D721Med (cell line): ENCODE results near the gene RPL18.

ENCODE experiments used
- DNase-seq: peaks from one replicate; pipeline ENCODE4 v3.0.0; 2011; ENCODE audit warnings: low spot score; ENCODE audit not compliant: insufficient read length
- FAIRE-seq: peaks from 2 replicates; lab custom pipeline; 2011; peaks lifted over from hg19 to GRCh38; lab: Jason Lieb, UNC
- TF ChIP-seq, protein P1 (sequence below): IDR thresholded peaks from 2 replicates; pipeline ENCODE4 v1.5.1; 2012; ENCODE audit warnings: mild to moderate bottlenecking, control low read depth; ENCODE audit not compliant: insufficient read depth; ENCODE audit errors: missing control alignments

The RPL18 gene

GRCh38 chr19:48618916-48619691 lies at the start of gene RPL18, which contains the start of gene SPHK2:
TSS of gene RPL18 (minus strand) at chr19:48619178. CDS start at chr19:48619143, 35 bp downstream.
TSS of gene SPHK2 (plus strand) at chr19:48619506. CDS start at chr19:48620515, 1,009 bp downstream.
- DNase-seq (peak; percentile 98), FAIRE-seq (no peak)
- TF ChIP-seq, protein P1, sequence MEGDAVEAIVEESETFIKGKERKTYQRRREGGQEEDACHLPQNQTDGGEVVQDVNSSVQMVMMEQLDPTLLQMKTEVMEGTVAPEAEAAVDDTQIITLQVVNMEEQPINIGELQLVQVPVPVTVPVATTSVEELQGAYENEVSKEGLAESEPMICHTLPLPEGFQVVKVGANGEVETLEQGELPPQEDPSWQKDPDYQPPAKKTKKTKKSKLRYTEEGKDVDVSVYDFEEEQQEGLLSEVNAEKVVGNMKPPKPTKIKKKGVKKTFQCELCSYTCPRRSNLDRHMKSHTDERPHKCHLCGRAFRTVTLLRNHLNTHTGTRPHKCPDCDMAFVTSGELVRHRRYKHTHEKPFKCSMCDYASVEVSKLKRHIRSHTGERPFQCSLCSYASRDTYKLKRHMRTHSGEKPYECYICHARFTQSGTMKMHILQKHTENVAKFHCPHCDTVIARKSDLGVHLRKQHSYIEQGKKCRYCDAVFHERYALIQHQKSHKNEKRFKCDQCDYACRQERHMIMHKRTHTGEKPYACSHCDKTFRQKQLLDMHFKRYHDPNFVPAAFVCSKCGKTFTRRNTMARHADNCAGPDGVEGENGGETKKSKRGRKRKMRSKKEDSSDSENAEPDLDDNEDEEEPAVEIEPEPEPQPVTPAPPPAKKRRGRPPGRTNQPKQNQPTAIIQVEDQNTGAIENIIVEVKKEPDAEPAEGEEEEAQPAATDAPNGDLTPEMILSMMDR, result no peak

DNA sequence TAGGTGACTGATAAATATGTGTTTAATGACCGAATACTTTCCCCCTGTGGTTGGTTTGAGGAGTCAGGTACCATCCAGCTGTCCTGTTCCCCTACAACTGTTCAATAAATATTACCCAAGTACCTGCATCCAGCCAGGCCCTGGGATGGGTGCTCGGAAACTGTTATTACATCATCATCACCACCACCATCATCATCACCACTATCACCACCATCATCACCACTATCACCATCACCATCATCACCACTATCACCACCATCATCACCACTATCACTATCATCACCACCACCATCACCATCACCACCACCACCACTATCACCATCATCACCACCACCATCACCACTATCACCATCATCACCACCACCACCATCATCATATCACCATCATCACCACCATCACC lies 49.8 kb upstream of the RPL18 start:
- TF ChIP-seq, protein P1, result no peak
- DNase-seq, result no peak
- FAIRE-seq, result no peak

DNA sequence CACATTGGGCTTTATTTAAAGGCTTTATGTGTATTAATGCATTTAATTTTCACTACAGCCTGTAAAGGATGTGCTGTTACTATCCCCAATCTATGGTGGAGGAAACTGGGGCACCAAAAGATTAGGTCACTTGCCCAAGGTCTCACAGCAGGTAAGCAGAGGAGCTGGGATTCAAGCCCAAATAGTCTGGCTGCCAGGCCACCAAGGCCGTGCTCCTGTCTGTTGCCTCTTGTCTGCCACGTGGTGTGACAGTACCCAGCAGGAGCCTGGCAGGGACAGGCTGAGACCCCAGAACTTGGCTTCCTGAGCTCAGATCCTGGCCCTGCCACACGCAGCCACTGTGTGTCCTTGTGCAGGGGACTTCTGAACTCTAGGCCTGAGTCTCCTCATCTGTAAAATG lies 49.4 kb upstream of the RPL18 start:
- TF ChIP-seq, protein P1, result no peak
- DNase-seq (no peak), FAIRE-seq (no peak)

GRCh38 chr19:48665786-48666185 lies 46.8 kb upstream of the RPL18 start:
- DNase-seq (no peak), FAIRE-seq (no peak)
- TF ChIP-seq, protein P1, result no peak

DNA sequence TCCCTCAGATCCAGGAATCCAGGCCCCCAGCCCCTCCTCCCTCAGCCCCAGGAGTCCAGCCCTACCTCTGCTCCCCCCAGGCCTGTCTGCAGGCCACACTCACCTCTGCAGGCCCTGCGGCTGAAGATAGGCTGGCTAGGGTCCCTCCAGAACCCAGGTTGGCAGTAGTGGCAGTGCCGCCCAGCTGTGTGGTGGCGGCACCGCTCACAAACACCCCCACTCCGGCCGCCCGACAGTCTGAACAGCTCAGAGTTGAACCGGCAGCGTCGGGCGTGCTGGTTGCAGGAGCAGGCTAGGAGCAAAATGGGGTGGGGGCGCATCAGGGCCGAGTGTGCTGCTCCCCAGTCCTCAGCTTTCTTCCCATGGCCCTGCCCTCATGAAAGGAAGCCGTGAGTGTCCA lies 45.5 kb upstream of the RPL18 start:
- FAIRE-seq, result no peak
- DNase-seq, result no peak
- TF ChIP-seq, protein P1, result no peak

DNA sequence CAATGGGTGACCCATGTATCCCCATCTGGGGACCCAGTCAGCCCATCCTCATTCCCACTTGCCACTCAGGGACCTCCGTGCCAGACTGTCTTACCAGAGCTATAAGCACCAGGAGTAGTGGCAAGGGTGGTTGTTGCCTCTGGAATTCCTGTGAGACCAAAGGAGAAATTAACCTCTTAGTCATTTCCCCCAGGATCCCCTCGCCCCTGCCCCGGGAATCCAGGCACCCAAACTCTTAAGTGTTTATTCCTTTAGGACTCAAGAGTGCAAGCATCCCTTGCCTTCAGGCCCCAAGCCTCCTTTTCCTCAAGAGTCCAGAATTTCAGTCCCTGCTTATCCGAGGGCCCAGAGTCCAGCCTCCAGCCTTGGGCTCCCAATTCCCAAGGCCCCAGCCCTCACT lies 44.7 kb upstream of the RPL18 start:
- DNase-seq (no peak), FAIRE-seq (no peak)
- TF ChIP-seq, protein P1, result no peak

DNA sequence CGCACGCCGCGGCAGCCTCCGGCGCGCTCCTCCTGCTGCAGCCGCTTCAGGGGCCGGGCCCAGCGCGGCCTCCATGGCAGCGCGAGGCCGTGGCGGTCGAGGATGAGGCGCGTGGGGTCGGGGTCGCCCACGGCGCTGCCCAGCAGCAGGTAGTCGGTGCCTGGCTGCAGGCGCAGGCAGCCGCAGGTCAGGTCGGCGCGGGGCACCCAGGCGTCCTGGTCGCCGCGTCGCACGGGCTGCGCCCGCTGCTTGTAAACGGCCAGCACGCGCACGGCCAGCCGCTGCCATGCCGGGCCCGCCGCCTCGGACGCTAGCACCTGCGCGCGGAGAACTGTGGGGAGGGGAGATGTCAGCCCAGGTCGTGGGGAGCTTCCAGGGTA lies 42.7 kb upstream of the RPL18 start:
- no peak for FAIRE-seq
- TF ChIP-seq, protein P1, result no peak
- DNase-seq, result no peak
